Activated CD4-positive, alpha-beta T cell treated with anti-CD3 and anti-CD28 coated beads, Interleukin-2, amount 50 U/mL, for 48 hours (primary cell): ENCODE results near the gene STARD4.

ENCODE experiments used
- DNase-seq, 2 experiments: peaks; one replicate each; pipeline ENCODE4 v3.0.0-alpha.2; 2020

The STARD4 gene

DNA sequence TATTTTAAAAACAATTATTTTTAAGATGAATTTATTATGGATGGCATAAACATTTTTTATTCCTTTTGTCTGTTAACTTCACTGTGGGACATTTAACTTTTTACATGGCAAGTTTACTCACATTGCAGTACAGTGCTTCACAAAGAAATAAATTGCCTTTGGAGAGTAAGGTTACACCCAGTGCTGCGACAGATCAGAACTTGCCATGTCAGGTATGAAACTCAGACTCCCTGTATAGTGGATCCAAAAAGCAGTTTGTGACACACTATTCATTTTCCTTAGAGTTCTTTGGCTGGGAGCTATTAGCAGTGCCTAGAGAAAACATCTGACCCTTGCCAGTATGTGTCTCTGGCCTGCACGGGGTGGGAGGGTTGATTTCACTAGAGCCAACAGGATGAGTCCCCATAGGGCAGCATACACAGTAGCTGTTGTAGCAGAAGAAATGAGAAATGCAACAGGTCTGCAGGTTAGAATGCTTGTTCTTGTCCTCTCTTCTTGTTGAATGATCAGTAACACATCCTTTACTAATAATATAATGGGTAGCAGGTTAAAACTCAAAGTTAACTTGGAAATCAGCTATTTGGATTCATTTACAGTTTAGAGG lies 42.9 kb downstream of the STARD4 start:
- no peak for DNase-seq

DNA sequence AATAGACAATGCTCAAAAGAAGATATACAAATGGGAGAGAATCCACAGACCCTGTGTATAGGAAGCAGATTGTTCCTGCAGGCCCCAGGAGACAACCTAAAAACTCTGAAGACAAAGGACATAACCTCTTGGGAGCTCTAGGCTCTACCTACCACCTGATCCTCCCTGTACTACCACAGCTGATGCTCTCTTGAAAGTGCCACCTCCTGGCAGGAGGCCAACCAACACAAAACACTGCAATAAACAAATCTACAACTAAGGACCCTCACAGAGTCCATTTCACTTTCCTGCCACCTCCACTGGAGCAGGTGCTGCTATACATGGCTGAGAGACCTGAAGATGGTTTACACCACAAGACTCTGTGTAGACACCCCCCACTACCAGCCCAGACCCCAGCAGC lies 49.0 kb downstream of the STARD4 start:
- no peak for DNase-seq

DNA sequence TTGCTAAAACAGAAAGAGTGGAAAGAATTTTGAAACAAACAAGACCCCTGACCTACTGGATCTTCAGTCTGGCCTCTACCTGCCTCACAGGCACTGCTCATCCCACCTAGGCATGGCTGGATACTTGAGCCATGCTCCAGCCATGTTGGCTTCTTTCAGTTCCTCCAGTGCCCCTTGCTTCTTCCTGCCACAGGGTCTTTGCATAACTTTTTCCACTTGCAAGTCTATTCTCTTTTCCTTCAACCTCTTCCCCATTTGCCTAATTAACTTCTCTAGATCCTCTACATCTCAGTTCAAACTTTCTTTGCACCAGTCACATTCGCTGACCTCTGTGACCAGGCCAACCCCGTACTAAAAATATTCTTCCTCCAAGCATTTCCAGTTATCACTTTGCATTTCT lies 50.4 kb downstream of the STARD4 start:
- DNase-seq: no peak

DNA sequence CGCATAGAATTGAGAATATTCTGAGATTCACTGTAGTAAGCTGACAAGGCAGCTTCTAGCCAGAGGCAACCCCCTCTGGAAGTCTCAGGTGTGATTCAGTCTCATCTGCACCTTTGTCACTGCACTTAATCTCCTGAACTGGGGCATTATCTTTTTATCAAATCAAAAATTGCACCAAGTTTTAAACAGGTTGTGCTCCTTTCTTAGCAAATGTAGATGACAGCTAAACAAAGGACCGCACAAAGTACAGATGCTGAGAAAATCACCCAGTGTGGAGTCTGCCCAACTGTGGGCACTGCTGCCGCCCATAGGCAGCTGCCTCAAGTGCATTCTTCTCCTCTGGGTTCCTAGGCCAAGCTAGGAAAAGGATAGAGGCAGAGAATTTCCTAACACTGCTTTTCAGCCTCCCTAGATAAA lies 51.1 kb downstream of the STARD4 start:
- no peak for DNase-seq

DNA sequence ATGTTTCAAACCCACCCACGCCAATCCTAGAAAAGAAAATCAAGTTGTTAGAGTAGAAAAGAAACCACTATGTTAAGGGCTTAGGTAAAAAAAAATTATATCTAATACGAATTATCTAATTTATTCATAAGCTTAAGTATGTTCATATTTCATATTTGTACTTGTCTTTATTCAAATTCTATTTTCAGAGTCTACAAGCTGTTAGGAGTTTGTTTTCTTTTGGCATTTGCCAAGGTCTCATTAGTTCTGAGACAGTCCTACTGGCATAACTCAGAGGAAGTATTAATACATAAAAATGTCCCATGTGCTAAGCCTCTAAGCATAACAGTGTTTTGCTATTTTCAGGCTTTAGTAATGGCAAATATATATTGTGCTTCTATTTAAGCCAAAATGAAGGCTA lies 57.6 kb downstream of the STARD4 start:
- DNase-seq: no peak

DNA sequence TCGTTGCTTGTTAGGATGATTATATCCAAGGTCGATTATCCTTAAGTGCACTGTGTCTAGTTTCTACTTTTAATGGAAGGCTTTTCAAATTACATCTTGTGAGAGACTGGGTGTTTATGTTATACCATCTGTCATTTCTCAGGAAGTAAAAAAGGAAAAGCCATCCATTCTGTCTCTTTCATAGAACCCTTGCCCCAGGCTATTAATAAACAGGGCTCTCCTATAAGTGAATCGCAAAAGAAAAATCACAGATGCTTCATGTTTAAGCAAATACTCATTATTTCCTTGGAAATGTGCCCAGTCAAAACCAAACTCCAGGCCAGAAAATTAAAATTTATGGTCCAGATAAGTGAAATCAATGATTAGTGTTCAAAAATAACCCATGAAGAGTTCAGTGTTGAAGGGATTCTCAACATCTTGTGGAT lies 58.1 kb downstream of the STARD4 start:
- no peak for DNase-seq

DNA sequence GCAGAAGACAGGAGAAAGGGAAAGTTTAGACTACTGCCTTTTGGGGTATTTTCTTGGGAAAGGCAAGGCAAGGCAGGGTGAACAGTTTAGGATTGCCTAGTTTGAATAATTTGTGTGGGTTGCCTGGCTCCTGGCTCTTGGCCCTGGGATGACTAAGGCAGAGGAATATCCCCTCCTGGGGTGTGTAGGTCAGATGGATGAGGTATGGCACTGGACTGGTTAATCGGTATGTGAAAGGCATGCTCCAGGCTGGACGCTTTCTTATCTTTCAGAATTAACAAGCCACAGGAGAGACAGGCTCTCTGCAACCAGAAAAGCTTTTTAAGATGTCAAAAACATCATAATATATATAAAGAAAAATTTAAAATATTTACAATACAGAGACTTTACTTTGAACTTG lies 58.6 kb downstream of the STARD4 start:
- DNase-seq: no peak

DNA sequence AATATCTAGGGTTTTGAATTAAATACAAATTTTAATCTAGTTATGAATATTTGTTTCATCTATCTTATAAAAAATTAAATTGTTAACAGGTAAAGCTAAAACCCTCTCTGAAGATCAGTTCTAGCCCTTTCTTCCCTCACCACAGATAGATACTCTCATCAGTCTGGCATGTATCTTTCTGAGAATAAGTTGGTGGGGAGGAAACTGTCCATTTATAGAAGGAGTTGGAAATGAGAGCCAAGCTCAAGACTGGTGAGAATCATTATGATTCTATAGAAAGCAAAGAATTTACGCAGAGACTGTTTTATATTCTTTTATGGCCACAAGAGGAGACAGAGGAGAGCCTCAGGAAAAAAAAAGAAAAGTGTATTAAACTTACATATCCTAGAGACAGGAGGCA lies 59.0 kb downstream of the STARD4 start:
- DNase-seq: no peak

DNA sequence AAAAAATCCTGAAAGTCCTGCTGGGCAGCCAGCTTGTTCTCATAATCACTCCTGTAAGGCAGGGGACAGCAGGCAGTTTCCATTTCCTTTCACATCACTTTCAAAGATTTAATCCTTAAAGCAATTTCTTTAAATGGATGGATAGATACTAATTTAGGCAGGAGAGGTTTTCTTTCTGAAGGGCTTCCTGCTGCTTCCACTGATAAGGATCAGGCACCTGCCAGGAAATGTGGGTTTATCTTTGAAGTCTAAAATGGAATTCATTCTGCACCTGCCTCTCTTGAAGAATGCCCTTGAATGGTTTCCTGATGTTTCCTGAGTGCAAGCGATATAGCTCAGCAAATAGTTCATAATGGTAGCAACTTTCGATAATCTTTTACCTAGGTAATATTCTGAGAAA lies 64.5 kb downstream of the STARD4 start:
- DNase-seq: no peak

DNA sequence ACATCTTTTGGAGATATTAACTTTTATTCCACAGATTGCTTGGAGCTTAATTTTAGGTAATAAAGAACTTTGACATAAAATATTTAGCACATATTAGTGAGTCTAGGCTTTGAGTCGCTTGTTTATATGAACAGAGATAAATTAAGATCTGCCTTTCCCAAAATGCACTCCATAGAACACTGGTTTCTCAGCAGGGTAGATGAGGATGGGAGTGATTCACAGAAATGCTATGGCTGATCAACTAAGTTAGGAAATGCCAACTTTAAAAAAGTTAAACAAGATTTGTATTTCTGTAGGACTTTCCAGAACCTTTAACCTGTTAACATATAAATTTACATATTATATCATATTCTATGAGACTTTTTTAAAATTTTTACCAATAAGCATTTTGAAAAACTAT lies 65.2 kb downstream of the STARD4 start:
- DNase-seq: no peak
